GF-D8 (cell line): ENCODE results near the gene ITGA2B.
"Not testable (repeated sequence)": the region's sequence is repeated elsewhere in the genome, so short reads cannot be mapped to it uniquely, and the experiment has no call there.

ENCODE experiments used
- DNase-seq: peaks from one replicate; lab custom pipeline; 2025; lab: John Stamatoyannopoulos, UW

The ITGA2B gene

GRCh38 chr17:44389281-44389680 is at the start of gene ITGA2B:
ITGA2B (minus strand) TSS chr17:44389649; CDS start chr17:44389473, 176 bp downstream.
- no peak for DNase-seq

- no peak for DNase-seq
These were observed 49.7 kb upstream of the ITGA2B start for GRCh38 chr17:44439168-44439567.

GRCh38 chr17:44438636-44439035 is 49.2 kb upstream of the ITGA2B start:
- no peak for DNase-seq

GRCh38 chr17:44436336-44436735 is 46.9 kb upstream of the ITGA2B start:
- DNase-seq, result no peak

GRCh38 chr17:44432254-44433157 is 43.1 kb upstream of the ITGA2B start:
- no peak for DNase-seq

GRCh38 chr17:44424828-44425461 is 35.5 kb upstream of the ITGA2B start:
- DNase-seq, result no peak

GRCh38 chr17:44417553-44417952 is 28.1 kb upstream of the ITGA2B start:
- no peak for DNase-seq

GRCh38 chr17:44416558-44417289 is 27.3 kb upstream of the ITGA2B start:
- no peak for DNase-seq

GRCh38 chr17:44414394-44415155 is 25.1 kb upstream of the ITGA2B start:
- no peak for DNase-seq

GRCh38 chr17:44409309-44410028 is 20.0 kb upstream of the ITGA2B start:
- DNase-seq, result no peak

GRCh38 chr17:44408786-44409185 is 19.3 kb upstream of the ITGA2B start:
- no peak for DNase-seq

GRCh38 chr17:44402564-44403172 is 13.2 kb upstream of the ITGA2B start:
- DNase-seq, result no peak

GRCh38 chr17:44400226-44400847 is 10.9 kb upstream of the ITGA2B start:
- DNase-seq, result no peak

- no peak for DNase-seq
These were observed 9.5 kb upstream of the ITGA2B start for GRCh38 chr17:44398692-44399691.

GRCh38 chr17:44397479-44398440 is 8.3 kb upstream of the ITGA2B start:
- no peak for DNase-seq

GRCh38 chr17:44396946-44397345 is 7.5 kb upstream of the ITGA2B start:
- DNase-seq, result no peak

GRCh38 chr17:44394833-44395232 is 5.4 kb upstream of the ITGA2B start:
- no peak for DNase-seq

GRCh38 chr17:44394112-44394511 is 4.7 kb upstream of the ITGA2B start:
- not testable (repeated sequence) for DNase-seq
